ENCODE measurements around the gene GNAS.

DNA sequence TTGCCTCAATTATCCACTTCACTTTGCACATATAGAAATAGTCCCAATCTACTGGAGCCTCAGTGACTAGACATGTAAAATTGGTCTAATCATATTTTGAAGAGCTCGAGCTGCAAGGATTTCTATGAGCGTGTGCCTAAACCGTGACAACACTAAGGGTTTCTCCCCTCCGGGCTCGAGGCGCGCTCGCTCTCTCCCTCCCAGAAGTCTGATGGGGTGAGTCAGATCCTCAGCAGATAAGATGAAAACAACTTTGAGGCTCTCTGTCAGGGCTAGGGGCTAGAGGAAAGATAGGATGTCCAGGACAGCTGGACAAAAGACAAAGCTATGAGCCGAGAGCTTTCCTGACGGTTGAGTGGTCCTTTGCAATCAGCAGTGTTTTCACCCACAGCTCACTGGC is 18.6 kb upstream of the GNAS start:
- no peak for TF ChIP-seq EZH2 (IDR thresholded peaks at IDR 0.05; ENCODE audit: low read length)
- TF ChIP-seq, protein P1, sequence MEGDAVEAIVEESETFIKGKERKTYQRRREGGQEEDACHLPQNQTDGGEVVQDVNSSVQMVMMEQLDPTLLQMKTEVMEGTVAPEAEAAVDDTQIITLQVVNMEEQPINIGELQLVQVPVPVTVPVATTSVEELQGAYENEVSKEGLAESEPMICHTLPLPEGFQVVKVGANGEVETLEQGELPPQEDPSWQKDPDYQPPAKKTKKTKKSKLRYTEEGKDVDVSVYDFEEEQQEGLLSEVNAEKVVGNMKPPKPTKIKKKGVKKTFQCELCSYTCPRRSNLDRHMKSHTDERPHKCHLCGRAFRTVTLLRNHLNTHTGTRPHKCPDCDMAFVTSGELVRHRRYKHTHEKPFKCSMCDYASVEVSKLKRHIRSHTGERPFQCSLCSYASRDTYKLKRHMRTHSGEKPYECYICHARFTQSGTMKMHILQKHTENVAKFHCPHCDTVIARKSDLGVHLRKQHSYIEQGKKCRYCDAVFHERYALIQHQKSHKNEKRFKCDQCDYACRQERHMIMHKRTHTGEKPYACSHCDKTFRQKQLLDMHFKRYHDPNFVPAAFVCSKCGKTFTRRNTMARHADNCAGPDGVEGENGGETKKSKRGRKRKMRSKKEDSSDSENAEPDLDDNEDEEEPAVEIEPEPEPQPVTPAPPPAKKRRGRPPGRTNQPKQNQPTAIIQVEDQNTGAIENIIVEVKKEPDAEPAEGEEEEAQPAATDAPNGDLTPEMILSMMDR (optimal IDR thresholded peaks at IDR 0.05 in 1 of 3, IDR thresholded peaks at IDR 0.05 in 1 of 3, conservative IDR thresholded peaks at IDR 0.05 in 1 of 3; ENCODE audit: extremely low read depth in 1 of 3, insufficient read depth in 2 of 3, low read length in 3 of 3) = no peak

Measured in keratinocyte (primary cell).